RKO (cell line): Measurements from ENCODE around the gene WASHC2C.
"Not testable (repeated sequence)": the region's sequence is repeated elsewhere in the genome, so short reads cannot be mapped to it uniquely, and the experiment has no call there.

Source experiments
- DNase-seq: peaks from one replicate; pipeline ENCODE4 v3.0.0-alpha.2; 2016; ENCODE audit warnings: low spot score

The WASHC2C gene

DNA sequence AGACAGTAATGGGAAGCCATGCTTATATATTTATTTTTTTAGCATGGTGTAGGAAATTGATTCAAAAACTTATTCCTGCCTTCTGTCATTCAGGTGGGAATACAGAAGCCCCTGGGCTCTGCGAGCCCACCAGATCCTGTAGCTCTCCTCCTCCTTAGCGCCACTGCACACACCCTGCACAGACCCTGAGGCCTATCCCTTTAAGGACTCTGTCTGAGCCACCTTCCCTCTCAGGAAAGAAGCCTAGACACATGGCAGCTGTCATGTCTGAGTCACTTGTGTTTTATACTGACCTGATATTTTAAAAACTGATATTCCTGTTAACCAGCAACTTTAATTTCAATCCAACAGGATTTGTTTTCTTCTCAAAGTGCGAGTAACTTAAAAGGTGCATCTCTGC is 36.0 kb downstream of the WASHC2C start:
- DNase-seq, result not testable (repeated sequence)

DNA sequence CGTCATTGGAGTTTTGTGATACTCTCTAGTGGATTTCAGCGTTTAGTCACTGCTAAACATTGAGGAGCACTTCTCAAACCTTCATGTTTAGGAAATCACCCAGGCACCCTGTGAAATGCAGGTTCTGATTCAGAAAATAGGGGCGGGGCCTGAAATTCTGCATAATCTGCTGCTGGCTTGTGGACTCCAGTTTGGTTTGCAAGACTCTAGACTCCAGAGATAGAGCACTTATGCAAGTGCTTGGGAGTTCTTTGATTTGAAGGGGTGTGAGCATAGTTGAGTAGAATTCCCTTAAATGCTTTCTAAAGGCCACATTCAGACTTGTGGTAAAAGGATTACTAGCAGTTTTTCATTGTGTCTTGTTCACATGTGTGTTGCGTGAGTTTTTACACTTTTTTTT is 41.3 kb downstream of the WASHC2C start:
- DNase-seq, result not testable (repeated sequence)

DNA sequence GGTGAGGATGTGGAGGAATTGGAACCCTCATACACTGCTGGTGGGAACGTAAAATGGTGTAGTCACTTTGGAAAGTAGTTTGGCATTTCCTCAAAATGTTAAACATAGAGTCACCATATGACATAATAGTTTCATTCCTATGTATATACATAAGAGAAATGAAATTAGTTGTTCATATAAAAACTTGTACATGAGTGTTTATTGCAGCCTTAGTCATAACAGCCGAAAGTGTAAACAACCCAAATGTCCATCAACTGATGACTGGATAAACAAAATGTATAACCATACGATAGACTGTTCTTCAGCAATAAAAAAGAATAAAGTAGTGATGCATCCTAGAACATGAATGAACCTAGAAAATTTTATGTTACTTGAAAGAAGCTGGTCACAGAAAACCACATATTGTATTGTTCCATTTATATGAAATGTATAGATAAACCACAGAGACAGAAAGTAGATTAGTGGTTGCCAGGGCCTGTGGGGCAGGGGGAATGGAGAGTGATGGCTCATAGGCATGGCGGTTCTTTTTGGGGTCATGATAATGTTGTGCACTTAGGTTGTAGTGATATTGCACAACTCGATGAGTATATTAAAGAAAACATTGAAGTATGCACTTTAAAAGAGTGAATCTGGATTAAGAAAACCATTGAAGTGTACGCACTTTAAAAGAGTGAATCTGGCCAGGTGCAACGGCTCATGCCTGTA is 44.8 kb downstream of the WASHC2C start:
- DNase-seq, result not testable (repeated sequence)

DNA sequence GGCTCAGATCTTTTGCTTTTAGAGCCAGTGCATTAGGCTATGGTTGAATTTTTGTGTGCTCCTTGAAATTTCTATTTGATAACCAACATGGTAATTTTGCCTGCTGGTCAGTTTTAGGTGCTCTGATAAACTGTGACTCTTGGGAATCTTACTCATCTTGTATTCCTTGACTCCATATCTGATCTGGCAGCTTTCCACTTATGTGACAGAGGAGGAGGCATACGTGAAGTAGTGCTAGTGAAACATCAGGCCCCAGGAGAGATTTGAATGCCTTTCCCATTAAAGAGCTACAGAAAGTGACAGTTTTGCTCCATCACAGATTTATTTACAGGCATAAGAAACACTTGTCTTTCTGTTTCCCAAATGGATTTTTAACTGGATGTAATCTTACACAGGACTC is 59.2 kb downstream of the WASHC2C start:
- not testable (repeated sequence) for DNase-seq

DNA sequence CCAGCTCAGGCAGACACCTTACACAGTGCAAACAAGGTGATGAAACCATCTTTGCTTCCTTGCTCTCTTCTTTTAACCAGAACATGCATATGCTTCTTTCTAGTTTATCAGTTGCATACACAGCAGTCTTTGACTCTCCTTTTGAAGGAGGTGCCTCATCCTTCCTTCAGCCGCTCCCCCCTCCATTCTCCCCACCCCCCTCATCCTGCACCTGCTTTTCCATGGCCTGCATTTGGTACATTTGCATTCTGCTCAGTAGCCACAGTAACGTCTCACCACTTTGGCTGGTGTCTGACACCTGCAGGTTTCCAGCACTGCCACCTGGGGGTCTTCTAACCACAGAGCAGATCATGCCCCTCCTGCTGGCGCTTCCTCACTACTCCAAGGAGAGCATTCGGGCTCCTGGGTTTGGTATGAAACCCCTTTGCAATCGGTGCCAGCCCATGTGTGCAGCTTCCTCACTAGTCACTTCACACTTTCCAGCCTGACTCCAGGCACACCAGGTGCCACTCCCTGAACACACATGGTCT is 60.2 kb downstream of the WASHC2C start:
- not testable (repeated sequence) for DNase-seq

DNA sequence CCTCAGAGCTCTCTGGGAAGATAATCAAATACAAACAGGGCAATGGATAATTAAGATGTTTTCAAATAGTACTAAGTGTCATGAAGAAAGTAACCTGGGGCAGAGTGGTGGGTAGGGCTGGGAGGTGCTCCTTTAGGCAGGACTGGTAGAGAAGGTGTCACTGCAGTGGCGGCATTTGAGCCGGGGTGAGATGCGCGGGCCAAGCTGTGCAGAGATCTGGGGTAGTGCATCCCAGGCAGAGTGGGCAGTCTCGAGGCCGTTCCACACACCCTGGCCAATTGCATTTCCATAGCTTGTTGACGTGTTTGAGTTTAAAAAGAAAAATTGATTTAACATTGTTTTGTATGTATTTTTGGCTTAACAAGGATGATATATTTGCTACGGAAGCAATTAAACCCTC is 62.9 kb downstream of the WASHC2C start:
- DNase-seq, result not testable (repeated sequence)

DNA sequence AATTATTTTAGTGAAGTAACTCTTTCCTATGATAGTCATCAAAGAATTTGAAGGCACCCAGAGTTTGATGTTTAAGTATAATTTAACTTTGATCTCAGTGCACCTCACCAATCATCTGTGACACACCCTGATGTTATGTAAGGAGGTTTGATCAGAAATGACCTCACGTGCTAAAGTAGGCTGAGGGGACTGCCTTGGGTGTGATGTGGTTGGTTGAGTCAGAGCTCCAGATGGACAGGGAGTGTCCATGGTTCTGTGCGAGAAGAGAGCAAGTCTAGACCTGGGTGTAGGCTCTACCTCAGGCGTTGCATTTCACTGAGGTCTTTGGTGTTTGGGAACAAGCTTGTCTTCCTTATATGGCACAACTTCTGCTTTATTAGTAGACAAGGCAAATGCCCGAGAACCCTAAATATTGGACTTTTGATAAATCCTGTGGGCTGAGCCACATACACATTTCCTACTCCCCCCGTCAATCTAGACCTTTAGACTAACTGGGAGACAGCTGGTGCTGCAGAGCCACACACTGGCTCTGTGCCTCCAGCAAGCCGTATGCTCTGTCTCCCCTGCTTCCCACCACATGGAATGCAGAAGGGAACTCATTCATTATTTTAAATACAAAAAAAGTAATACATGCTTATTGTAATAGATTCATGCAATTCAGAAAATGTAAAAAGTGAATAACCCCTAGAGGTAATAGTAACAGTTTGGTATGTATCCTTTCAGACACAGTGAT is 63.8 kb downstream of the WASHC2C start:
- DNase-seq, result not testable (repeated sequence)

DNA sequence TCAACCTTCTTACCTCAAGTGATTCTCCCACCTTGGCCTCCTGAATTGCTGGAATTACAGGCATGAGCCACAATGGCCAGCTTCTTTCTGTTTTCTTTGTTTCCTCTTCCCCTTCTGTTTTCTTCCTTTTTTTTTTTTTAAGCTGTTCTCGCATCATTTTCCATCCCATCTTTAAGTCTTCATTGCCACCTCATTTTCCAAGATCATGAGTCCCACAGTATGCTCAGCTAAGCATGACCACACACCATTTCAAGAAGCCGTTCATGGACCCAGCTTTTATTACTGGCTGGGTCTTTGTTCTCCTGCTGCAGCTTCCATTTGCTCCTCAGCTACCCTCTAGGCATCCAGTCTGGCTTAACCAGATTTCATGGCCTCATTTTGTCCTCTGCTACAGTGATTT is 67.7 kb downstream of the WASHC2C start:
- not testable (repeated sequence) for DNase-seq

DNA sequence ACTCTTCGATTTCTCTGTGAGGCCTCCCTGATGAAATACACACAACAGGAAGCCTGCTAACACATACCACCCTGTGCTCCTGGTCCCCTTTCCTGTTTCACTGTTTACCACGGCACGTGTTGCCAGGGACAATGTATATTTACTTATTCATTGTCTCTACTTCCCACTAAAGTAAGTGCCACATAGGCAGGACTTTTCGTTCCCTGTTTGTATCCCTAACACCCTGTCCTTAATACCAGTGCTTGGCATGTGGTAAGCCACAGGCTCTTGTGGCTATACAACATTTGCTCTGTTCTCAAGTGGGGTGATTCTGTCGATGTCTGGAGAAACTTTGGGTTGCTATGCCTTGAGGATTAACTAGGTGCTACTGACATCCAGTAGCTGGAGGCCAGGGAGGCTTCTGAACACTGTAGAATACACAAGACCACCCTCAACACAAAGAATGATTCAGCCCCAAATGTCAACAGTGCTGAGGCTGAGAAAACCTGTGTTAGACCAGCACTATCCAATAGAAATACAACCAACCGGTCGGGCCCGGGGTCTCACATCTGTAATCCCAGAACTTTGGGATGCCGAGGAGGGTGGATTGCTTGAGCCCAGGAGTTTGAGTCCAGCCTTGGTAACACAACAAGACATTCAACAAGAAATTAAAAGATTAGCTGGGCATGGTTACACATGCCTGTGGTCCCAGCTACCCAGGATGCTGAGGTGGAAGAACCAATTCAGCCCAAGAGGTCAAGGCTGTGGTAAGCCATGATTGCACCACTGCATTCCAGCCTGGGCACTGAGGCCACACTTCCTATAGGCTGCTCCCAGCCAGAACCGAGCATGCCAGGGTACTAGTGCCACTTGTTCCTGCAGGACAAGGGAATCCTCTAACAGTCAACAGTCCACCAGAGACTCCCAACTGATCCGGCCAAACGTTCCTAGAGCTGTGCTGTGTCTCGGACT is 76.3 kb downstream of the WASHC2C start:
- DNase-seq, result not testable (repeated sequence)

DNA sequence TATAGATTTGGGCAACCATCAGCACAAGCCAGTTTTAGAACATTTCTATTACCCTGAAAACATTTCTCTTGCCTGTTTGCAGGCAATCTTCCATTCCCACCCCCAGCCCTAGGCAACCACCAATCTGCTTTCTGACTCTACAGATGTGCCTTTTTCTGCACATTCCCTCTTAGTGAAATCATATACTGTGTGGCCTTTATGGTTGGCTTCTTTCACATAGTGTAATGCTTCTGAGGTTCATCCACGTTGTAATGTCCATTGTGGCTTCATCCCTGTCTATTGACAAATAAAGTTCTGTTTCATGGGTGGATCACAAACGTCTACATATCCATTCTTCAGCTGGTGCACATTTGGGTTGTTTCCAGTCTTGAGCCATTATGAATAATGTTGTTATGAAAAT is 77.9 kb downstream of the WASHC2C start:
- not testable (repeated sequence) for DNase-seq

DNA sequence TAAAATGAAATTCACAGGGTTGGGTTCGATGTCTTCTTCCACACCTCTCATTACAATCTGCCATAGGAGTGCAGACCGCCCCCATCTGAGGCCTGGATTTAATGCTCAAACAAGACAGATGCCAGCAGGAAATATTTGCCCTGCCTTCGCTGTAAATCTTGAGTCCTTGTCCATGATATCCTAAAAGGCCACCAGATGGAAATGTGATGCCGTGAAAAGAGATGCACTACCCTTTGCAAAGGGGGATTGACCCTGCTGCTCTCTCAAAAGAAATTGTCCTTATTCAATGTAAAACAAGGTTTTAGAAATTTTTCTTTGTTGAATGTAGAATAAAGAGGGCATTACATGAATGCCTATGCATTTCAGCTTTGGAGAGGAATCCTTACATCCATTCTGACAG is 82.8 kb downstream of the WASHC2C start:
- DNase-seq, result no peak

DNA sequence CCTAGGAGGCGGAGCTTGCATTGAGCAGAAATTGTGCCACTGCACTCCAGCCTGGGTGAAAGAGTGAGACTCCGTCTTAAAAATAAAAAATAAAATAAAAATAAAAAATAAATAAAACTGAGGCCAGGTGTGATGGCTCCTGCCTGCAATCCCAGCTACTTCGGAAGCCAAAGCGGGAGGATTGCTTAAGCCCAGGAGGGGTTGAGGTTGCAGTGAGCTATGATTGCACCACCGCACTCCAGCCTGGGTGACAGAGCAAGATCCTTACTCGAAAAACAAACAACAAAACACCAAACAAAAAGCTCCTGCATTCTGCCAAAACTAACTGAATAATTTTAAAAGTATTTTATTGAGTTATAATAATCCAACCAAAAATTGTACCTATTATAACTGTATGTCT is 84.0 kb downstream of the WASHC2C start:
- no peak for DNase-seq

DNA sequence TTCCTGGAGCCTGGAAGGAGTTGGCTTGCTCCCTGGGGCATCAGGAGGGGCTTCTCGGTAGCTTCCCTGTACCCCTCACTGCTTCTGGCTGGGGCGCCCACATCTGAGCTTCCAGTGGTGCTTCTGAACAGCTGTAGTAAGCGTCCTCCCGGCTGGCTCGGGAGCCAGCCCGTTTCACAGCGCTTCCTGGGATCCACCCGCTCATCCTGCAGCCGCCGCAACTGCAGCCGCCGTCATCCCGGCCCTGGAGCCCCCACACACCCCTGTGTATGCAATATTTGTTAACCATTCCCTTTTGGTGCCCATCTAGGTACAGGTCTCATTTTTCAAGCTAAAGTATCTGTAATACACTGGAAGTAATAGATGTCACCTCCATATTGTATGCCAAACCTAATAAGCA is 85.9 kb downstream of the WASHC2C start:
- not testable (repeated sequence) for DNase-seq

DNA sequence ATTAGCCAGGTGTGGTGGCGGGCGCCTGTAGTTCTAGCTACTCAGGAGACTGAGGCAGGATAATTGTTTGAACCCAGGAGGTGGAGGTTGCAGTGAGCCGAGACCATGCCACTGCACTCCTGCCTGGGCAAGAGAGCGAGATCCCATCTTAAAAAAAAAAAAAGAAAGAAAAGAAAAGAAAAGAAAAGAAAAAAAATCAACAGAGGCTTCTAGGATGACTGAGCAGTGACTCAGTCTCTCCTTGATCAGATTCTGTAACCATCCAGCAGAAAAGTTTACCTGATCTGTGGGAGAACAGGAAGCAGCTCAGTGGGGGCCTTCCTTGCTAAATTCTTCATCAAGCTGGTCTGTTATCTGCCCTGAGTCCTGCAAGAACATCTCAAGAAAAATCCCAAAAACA is 87.1 kb downstream of the WASHC2C start:
- not testable (repeated sequence) for DNase-seq

DNA sequence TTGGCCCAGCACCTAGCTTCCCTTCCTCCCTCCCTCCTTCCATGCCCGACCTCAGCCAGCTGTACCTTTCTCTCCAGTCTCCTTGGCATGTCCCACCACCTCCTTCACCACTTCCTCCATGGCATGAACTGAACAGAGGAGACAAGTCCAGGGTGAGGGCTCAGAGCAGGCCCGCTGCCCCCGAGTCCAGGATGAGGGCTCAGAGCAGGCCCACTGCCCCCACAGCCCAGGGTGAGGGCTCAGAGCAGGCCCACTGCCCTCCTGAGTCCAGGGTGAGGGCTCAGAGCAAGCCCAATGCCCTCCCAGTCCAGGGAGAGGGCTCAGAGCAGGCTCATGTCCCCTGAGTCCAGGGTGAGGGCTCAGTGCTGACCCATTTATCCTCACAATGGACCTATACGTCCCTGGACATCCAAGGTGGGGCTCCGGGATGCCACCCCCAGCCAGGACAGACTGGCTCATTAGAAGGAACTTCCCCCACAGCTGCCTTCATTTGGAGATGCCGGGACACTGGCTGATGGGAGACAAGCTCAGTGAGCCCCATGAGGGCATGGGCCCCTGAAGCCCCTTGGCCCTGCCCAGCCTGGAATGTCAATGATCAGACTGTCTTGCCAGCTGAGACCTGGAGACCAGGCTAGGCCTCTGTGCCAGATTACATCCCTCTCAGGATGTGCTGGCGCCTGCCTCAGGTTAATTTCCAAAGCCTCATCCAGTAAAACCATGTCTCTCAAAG is 90.2 kb downstream of the WASHC2C start:
- no peak for DNase-seq

DNA sequence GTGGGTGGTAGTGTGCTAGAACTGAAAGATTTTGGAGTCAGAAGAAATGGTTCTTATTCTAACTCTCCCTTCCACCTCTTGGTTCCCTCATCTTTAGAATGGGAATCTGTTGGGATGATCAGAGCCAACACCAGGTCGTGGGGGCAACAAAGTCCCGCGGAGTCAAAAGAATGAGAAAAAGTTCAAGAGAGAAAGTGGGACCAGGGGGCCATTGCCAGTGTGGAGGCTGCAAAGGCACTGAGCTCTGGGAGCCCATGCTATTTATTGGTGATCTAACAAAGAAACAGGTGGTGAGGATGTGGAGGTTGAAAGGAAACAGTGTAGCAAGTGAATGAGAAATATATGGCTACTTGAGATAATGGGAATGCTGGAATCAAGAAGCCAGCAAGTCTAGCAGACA is 90.8 kb downstream of the WASHC2C start:
- no peak for DNase-seq

DNA sequence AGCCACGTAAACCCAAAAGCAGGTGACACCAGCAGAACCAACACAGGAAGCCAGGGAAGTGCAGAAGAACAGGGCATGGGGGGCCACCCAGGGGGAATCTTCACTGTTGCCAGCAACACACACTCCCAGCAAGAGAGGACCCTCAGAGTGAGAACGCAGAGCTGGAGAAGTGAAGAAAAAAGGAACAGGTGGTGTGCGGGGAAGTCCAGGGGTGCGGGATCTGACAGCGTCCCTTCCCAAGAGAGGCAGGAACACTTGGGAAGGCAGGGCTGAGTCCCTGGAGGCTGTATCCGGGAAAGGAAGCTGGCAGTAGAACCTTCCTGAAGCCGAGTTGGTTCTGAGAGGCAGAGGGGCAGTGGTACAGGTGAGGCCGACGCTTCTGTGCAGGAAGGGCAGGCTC is 92.5 kb downstream of the WASHC2C start:
- DNase-seq, result no peak

DNA sequence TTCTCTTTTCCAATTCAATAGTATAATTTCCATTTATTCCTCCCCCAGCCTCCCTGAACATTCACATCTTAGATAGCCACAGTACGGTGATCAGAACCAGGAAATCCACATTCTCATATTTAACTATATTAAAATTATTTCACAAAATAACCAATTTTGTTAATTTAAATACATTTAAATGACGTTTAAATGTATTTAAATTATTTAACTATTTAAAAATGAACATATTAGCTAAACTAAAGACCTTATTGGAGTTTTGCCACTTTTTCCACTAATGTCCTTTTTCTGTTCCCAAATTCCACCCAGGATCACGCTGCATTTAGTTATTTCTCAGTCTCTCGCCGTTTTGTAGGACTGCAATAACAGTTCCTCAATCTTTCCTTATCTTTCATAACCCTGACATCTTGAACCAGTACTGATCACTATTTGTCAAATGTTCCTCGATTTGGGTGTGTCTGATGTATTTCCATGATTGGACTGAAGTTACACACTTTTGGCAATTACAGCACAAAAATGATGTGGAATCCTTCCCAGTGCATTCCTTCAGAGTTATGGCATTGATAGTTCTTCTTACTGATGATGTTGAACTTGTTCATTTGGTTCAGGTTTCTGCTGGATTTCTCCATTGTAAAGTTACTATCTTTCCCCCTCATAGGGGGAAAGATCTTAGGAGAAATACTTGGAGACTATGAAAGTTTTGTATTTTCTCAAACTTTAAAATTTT is 93.2 kb downstream of the WASHC2C start:
- DNase-seq, result not testable (repeated sequence)

DNA sequence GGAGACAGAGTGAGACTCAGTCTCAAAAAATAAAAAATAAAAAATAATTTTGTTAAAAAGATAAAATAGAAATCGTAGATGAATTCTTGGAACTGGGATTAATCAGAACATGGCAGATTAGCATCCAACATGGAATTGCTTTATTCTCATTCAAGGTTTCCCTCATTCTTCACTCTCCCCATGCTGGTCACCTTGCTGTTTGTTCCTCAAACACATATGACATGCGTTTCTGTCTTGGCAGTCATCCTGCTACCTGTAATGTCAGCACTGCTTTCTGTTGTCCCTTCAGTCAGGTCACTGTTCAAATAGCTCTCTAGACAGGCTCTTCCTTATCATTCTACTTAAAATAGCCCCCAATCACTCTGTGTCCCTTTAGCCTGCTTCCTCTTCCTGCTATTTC is 95.9 kb downstream of the WASHC2C start:
- DNase-seq, result not testable (repeated sequence)
